HepG2 (cell line): ENCODE data around the gene KAZN.

ENCODE experiments used
- TEAD3 ChIP-seq: optimal IDR thresholded peaks from 2 replicates; pipeline ENCODE3; 2016; ENCODE audit warnings: borderline replicate concordance
- TF ChIP-seq, protein P1 (sequence below): sonication (generic); formaldehyde crosslinking; IDR thresholded peaks from 2 replicates; pipeline ENCODE4 v1.5.0; 2020; ENCODE audit warnings: mild to moderate bottlenecking, missing genetic modification reagents, moderate library complexity
- TF ChIP-seq, protein P2 (sequence below): sonication (generic); formaldehyde crosslinking; conservative IDR thresholded peaks from 2 replicates; pipeline ENCODE4 v1.4.0; 2020; ENCODE audit warnings: missing genetic modification reagents

DNA sequence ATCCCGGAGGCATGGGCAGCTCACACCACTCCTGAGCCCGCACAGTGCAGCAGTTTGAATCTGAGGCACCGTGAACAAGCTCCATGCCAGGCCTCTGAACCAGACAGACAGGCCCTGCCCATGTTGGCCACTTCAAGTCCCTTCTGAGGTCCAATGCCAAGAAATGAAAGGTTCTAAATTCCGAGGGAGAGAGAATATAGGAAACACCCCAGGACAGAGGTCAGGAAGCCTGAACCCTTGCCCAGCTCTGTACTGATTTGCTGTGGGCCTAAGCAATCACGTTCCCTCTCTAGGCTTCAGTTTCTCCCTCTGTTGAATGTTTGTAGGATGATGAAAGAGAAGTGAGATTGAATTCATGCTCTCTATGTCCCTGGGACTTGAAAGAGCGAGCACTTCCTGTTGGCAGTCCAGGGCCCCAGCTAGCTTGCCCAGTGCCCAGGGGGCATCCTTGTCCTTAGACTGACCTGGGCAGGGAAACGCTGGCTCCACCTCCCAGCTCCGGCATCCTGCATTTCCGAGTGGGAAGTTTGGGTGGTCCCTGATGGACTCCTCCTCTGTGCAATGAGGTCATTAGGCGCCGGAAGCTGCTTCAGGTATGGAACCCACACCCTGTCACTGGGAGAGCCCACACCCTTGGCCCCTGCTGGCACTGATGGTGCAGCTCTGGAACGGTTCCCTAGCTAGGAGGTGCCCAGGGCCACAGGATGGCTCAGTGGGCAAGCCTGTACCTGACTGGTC, 312.7 kb downstream of the KAZN start:
- TF ChIP-seq, protein P1, sequence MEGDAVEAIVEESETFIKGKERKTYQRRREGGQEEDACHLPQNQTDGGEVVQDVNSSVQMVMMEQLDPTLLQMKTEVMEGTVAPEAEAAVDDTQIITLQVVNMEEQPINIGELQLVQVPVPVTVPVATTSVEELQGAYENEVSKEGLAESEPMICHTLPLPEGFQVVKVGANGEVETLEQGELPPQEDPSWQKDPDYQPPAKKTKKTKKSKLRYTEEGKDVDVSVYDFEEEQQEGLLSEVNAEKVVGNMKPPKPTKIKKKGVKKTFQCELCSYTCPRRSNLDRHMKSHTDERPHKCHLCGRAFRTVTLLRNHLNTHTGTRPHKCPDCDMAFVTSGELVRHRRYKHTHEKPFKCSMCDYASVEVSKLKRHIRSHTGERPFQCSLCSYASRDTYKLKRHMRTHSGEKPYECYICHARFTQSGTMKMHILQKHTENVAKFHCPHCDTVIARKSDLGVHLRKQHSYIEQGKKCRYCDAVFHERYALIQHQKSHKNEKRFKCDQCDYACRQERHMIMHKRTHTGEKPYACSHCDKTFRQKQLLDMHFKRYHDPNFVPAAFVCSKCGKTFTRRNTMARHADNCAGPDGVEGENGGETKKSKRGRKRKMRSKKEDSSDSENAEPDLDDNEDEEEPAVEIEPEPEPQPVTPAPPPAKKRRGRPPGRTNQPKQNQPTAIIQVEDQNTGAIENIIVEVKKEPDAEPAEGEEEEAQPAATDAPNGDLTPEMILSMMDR (CRISPR knock-in tag) = no peak
- TF ChIP-seq TEAD3 = no peak
- TF ChIP-seq, protein P2, sequence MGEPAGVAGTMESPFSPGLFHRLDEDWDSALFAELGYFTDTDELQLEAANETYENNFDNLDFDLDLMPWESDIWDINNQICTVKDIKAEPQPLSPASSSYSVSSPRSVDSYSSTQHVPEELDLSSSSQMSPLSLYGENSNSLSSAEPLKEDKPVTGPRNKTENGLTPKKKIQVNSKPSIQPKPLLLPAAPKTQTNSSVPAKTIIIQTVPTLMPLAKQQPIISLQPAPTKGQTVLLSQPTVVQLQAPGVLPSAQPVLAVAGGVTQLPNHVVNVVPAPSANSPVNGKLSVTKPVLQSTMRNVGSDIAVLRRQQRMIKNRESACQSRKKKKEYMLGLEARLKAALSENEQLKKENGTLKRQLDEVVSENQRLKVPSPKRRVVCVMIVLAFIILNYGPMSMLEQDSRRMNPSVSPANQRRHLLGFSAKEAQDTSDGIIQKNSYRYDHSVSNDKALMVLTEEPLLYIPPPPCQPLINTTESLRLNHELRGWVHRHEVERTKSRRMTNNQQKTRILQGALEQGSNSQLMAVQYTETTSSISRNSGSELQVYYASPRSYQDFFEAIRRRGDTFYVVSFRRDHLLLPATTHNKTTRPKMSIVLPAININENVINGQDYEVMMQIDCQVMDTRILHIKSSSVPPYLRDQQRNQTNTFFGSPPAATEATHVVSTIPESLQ = no peak
